GM19467 (cell line): ENCODE measurements around the gene AMDHD2.
A peak's percentile ranks its signal among the peaks of the same experiment; 100 is the strongest.
"Not testable (repeated sequence)": the region's sequence is repeated elsewhere in the genome, so short reads cannot be mapped to it uniquely, and the experiment has no call there.

Source experiments
- ATAC-seq: cut with Tn5 transposase; IDR thresholded peaks from one replicate; pipeline ENCODE4 v1.9.1; 2021; ENCODE audit warnings: mild to moderate bottlenecking, moderate library complexity; ENCODE audit not compliant: unreplicated experiment

AMDHD2 gene, protein sequence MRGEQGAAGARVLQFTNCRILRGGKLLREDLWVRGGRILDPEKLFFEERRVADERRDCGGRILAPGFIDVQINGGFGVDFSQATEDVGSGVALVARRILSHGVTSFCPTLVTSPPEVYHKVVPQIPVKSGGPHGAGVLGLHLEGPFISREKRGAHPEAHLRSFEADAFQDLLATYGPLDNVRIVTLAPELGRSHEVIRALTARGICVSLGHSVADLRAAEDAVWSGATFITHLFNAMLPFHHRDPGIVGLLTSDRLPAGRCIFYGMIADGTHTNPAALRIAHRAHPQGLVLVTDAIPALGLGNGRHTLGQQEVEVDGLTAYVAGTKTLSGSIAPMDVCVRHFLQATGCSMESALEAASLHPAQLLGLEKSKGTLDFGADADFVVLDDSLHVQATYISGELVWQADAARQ

DNA sequence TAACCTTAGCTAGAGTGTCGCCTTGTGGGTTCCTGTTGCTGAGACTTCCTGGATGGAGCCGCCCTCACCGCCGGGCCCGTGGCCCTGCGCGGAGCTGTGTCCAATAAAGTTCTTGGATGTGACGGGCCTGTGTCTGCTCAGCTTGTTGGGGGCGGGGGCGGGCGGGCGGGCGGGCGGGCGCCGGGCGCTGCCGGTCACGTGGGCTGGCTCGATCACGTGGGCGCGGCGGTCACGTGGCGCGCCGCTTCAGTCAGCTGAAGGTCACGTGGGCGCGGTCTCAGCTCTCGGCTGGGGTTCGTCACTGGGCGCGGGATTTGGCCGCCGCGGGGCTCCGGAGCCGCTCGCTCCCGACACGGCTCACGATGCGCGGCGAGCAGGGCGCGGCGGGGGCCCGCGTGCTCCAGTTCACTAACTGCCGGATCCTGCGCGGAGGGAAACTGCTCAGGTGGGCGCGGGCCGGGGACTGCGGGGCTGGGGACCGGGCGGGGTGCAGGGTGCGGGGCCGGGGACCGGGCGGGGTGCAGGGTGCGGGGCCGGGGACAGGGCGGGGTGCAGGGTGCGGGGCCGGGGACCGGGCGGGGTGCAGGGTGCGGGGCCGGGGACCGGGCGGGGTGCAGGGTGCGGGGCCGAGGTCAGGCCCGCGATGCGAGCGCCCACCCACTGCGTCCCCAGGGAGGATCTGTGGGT lies at the start of gene AMDHD2:
AMDHD2 (plus strand) TSS at position 275 of the 687 bp plus-strand sequence; CDS start at position 363, 88 bp downstream.
- no peak for ATAC-seq

DNA sequence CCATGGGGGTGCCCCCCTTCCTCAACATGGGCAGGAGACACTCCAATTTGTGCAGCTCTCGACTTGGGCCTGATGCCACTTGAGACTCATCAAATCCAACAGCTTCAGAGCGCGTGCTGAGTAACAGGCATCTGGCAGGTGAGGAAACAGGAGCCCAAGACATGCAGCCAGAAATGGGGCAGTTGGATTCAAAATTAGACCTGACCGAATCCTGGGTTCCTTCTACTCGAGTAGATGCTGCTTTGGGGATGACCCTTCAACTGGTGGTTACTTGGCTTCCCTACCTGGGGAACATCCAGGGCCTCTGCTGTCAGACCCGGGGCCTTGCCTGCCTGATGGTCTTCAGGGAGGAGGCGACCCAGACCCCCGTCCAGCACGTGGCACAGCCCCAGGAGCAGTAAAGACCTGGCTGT lies 49.6 kb upstream of the AMDHD2 start:
- no peak for ATAC-seq

DNA sequence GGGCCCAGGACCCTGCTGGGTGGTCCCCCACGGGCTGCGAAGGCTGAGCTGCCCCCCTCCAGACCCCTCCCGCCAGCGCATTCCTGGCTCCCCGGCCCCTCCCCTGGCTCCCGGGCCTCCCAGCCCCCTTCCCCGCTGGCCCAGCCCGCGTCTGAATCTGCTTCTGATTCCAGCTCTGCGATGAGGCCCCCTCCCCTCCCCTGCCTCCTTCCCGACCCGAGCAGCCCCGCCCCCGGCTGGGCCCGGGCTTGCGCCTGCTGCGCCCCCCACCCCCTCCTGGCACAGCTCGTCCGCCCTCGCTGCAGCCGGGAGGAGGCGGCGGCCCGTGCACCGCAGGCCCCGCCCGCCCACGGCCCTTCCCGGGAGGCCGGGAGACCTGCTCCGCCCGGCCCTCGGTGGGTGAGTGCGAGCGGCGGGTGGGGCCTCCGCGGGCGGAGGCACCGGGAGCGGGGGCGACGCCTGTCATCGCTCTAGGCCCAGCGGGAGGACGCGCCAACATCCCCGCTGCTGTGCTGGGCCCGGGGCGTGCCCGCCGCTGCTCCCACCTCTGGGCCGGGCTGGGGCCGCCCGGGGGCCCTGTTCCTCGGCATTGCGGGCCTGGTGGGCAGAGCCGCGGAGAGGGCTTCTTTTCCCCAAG lies 49.0 kb upstream of the AMDHD2 start, which contains the start of gene NTN3:
NTN3 (plus strand) TSS at position 282 of the 637 bp plus-strand sequence. CDS start 405 bp downstream, outside the sequence.
- ATAC-seq = no peak

DNA sequence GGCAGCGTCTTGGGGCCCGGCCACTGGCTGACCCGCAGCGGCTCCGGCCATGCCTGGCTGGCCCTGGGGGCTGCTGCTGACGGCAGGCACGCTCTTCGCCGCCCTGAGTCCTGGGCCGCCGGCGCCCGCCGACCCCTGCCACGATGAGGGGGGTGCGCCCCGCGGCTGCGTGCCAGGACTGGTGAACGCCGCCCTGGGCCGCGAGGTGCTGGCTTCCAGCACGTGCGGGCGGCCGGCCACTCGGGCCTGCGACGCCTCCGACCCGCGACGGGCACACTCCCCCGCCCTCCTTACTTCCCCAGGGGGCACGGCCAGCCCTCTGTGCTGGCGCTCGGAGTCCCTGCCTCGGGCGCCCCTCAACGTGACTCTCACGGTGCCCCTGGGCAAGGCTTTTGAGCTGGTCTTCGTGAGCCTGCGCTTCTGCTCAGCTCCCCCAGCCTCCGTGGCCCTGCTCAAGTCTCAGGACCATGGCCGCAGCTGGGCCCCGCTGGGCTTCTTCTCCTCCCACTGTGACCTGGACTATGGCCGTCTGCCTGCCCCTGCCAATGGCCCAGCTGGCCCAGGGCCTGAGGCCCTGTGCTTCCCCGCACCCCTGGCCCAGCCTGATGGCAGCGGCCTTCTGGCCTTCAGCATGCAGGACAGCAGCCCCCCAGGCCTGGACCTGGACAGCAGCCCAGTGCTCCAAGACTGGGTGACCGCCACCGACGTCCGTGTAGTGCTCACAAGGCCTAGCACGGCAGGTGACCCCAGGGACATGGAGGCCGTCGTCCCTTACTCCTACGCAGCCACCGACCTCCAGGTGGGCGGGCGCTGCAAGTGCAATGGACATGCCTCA lies 48.3 kb upstream of the AMDHD2 start:
- no peak for ATAC-seq

DNA sequence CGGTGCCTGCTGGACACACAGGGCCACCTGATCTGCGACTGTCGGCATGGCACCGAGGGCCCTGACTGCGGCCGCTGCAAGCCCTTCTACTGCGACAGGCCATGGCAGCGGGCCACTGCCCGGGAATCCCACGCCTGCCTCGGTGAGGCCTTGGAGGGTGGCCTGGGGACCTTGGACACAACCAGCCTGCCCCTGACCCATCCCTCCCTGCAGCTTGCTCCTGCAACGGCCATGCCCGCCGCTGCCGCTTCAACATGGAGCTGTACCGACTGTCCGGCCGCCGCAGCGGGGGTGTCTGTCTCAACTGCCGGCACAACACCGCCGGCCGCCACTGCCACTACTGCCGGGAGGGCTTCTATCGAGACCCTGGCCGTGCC lies 47.7 kb upstream of the AMDHD2 start:
- ATAC-seq = no peak

DNA sequence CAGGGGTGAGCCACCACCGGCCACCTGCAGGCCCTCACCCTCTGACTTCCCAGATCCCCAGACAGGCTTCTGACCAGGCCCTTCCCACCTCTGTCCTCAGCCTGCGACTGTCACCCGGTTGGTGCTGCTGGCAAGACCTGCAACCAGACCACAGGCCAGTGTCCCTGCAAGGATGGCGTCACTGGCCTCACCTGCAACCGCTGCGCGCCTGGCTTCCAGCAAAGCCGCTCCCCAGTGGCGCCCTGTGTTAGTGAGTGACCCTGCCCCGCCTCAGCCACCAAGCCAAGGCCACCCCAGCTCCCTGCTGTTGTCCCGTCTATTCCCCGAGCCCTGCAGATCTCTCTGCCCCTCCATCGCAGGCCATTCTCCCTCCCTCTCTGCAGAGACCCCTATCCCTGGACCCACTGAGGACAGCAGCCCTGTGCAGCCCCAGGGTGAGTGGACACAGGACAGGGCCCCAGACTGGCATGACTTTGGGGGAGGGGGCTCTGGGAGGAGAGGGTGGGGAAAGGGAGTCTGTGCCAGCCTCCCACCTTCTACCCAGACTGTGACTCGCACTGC lies 47.2 kb upstream of the AMDHD2 start:
- ATAC-seq = no peak

DNA sequence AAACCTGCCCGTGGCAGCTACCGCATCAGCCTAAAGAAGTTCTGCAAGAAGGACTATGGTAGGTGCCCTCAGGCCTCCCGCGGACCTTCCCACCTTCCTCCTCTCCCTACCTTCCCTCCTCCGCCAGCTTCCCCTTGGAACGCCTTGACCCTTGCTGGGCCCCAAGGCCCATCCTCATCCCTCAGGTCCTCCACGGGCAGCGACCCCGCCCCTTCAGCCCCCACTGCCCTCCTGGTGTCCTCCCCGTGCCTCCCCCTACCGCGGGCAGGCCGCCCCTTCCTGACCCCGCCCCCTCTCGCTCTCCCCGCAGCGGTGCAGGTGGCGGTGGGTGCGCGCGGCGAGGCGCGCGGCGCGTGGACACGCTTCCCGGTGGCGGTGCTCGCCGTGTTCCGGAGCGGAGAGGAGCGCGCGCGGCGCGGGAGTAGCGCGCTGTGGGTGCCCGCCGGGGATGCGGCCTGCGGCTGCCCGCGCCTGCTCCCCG lies 46.7 kb upstream of the AMDHD2 start:
- ATAC-seq = no peak

DNA sequence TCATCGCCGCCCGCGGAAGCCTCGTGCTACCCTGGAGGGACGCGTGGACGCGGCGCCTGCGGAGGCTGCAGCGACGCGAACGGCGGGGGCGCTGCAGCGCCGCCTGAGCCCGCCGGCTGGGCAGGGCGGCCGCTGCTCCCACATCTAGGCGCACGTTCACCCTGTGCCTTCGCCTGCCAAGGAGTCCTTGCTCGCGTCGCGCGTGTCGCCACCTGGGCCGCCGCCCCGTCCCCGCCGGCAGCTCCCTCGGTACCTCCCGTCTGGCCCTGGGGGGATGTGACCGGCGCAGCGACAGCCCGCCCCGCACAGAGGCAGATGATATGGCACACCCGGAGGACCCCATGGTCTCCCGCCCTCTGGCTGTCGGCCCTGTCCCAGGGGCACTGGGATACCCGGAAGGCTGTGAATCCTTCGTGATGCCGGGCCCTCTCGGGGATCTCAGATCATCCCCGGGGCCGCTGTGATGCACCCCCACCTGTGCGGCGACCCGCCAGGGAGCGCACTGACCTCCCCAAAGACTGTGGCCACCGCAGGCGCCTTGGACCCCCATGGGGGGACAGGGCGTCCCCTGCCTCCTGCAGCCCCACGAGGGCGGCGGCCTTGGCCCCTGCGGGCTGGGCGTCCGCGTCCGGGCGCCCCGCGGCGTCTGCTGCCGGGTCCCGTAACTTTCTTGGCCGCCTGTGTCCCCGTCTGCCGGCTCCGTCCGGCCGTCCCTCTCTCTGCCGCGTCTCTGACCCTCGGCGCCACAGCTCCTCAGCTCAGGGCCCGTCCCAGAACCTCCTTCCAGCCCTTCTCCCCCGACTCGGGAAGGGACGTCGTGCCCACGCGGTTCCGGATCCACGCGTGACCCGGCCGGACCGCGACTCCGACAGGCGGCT lies 45.9 kb upstream of the AMDHD2 start:
- no peak for ATAC-seq

DNA sequence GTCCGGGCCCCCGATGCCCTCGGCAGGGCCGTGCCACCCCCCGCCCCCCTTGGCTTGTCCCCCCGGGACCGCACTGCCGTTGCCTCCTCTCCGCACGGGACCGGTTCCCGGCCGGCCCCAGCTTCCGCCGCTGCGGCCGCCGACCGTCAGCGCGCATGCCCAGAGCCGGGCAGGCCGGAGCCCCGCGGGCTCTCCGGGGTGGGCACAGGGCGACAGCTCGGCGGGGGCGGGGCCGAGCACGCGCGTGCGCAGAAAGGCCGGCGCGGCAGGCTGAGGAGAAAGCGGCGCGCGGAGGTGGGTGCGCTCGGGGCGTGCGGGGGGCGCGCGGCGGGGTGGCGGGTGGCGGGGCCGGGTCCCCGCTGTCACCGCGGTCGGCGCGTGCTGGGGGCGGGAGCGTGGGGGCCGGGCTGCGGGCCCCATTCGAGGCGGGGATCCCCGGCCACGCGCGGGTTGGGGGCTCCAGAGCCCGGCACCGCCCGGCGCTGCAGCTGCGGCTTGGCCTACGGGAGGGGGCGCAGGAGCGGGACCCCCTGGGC lies 45.2 kb upstream of the AMDHD2 start, which contains the start of gene TBC1D24:
TBC1D24 (plus strand) TSS at position 251 of the 536 bp plus-strand sequence. CDS start 21,022 bp downstream, outside the sequence.
- ATAC-seq = peak; percentile 48

DNA sequence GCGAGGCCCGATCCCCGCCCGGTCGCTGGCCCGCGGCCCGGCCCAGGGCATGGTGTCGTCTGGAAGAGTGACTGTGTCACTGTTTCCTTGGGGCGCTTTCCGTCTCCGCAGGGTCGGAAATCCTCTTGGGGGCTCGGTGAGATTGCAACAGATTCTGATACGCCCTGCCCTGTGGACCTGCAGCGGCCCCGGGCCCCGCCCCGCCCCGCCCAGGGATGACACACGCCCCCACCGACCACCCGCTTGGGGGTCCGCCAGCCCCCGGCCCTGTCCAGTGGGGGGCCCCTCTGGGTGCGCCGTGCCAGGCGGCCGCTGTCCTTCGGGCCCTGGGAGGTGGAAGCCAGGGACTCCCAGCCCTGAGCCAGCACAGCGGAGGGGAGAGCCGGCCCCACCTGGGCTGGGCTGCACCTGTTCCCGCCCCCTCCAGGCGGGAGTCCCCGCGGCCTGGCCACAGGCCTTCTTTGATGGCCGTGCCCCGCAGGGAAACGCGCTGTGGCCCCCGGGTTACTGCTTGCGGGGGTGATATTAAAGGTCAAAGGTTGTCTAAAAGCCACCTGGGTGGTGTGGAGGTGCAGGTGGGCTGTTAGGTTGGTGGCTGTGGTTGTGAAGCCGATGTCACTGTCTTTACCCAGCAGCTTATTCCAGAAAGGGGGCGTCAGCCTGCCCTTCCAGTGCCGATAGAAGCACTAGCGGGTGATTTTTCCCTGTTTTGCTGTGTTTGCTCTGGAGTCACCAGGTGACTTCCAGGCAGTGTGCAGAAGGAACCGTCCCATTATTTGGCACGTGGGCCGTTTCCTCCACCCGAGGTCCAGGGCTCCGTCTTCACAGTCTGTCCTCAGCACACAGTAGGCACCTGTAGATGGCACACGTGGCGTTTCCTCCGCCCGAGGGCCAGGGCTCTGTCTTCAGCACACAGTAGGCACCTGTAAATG lies 44.5 kb upstream of the AMDHD2 start:
- ATAC-seq = no peak

DNA sequence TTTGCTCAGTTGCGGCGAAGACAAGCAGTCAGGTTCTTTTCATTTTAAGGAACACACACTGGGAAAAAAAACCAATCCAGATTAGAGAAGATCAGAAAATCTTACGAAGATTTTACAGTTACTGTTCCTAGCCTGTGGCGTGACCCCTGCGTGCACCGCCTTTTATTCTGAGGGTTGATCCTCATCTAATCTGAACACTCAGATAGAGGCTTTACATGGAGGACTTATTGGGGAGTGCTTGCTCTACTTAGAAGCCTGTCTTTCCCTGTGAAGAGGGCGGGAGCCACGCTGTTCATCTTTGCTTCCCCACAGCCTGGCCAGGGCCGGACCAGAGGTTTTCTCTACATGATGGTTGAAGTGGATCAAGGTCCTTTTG lies 43.8 kb upstream of the AMDHD2 start:
- ATAC-seq = no peak

DNA sequence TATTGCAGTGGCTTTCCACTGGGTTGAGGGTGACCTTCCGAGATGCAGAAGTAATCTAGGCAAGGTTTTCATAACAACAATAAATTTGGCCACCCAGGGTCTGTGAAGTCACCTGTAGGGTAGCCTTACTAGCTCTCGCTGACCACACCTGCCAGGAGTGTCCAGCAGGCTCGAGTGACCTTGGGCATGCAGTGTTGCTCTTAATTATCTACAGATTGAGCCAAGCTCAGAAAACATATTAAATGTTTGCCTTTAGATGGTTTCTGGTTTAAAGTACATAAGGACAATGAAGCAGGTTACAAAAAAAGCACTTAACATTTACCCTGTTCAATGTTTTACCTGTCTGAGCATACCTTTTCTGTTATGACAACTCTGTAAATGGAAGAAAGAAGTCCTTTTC lies 43.4 kb upstream of the AMDHD2 start:
- no peak for ATAC-seq

DNA sequence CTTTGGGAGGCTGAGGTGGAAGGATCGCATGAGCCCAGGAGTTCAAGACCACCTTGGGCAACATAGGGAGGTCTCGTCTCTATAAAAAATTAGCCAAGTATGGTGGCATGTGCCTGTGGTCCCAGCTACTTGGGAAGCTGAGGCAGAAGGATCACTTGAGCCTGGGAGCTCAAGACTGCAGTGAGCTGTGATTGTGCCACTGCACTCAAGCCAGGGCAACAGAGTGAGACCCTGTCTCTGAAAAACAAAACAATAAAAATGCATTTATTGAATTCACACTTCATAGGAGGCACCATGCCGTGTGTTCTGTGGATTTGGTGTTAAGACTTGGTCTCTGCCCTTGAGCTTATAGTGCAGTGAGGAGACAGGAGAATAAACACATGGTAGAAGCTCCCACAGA lies 42.8 kb upstream of the AMDHD2 start:
- no peak for ATAC-seq

DNA sequence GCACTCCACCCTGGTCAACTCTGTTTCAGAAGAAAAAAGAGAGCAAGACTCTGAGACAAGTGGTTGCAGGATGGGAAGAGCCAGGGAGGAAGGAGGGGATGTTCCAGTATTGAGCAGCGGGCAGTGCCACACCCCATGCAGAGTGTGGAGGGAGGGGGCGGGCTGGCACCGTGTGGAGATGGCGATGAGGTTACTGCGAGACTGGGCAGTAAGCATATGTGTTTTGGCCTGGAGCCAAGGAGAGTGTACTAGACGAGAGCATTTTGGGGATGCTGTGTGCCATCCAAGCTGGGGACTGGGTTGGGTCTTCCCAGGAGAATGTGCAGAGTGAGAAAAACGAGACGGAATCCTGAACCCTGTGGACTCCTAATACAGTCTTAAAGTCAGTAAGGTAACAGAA lies 41.9 kb upstream of the AMDHD2 start:
- ATAC-seq = no peak

DNA sequence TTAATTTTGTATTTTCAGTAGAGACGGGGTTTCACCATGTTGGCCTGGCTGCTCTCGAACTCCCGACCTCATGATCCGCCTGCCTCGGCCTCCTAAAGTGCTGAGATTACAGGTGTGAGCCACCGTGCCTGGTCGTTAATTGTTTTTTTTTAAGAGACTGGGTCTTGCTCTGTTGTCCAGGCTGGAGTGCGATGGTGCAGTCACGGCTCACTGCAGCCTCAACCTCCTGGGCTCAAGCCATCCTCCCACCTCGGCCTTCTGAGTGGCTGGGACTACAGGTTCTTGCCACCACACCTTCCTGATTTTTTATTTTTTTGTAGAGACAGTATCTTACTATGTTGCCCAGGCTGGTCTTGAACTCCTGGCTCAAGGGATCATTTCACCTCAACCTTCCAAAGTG lies 40.2 kb upstream of the AMDHD2 start:
- ATAC-seq = not testable (repeated sequence)

DNA sequence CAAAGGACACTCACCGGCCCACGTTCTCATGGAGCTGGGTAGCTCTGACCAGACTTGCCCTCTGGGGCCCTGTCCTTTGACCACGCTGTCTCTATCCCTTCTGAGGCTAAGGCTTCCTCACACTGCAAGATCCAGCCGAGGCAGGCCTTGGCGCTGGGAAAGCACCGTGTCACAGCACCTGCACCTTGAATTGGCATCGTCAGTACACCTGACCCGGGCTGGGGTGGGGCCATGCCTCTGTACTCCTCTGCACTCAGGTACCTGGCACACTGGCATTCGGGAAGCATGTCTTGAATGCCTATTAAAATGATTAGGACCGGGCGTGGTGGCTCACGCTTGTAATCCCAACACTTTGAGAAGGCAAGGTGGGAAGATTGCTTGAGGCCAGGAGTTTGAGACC lies 39.2 kb upstream of the AMDHD2 start:
- no peak for ATAC-seq

DNA sequence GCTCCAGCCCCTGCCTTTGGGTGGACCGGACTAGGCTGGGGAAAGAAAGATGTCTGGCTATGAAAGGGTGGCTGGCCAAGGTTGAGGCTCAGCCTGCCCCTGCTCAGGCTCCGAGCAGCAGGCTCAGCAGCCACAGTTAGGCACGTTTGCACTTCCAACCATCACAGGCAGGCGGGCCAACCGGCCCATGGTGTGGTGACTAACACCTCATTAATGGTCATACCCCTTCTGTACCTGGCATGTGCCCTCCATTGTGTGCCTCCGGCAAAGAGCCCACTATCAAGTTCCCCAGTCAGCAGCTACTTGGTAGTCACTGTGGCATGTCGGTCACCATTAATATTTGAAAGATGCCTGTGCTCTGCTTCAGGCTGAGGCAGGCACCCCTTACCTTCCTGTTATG lies 38.5 kb upstream of the AMDHD2 start:
- no peak for ATAC-seq

DNA sequence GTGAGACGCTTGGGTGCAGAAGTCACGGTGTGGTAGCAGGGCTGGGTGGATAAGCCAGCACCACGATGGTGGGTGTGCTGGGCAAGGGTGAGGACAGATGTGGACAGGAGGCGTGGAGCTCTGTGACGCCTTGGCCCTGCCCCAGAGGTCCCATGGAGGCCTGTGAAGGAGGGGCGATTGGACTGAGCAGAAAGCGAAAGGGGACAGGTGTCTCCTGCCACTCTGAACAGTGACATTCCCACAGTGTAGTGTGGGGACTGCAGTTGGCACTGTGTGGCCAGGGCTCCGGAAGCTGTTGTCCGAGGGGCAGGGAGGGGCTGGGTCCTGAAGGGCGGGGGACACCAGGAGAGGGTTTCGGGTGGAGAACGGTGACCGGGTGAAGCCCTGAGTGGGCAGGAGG lies 37.9 kb upstream of the AMDHD2 start:
- no peak for ATAC-seq
